Measurements from ENCODE around the gene NRAP. TPM values are rescaled to one million over a fixed set of nuclear protein-coding genes. Genes with fewer than 3 reads are reported as not detected.

Gene NRAP
- total and polyA plus RNA-seq, 2 of the 4 experiments (the other 2 are of a cell fraction), result not detected

- in situ Hi-C loops (cut with MboI; ENCODE audit: low sequenced_read_pairs) (no loop called here), intact Hi-C loops (cut with micrococcal nuclease) (no loop called here), dilution Hi-C loops (cut with HindIII; ENCODE audit: low sequenced_read_pairs, unreplicated experiment) (no loop called here)
- Histone ChIP-seq H2AFZ (replicated peaks; ENCODE audit: low read length, poor library complexity) (no peak overlapping the region), H4K5ac (ENCODE audit: low read depth, low read length) (no peak overlapping the region), H4K8ac (ENCODE audit: low read depth in 2 of 2, low read length in 2 of 2) (no peak overlapping the region), H4K91ac (ENCODE audit: insufficient read depth, low read depth, low read length) (no peak overlapping the region), H2AK9ac (replicated peaks; ENCODE audit: low read depth, low read length, poor library complexity) (no peak overlapping the region), H3K23ac (ENCODE audit: low read depth, low read length) (no peak overlapping the region), H3K4me1 (ENCODE audit: control insufficient read depth, insufficient read depth, low read length) (no peaks in the 10 kb centered on the region), H2BK20ac (ENCODE audit: low read depth, low read length) (no peak overlapping the region), H3K9me1 (ENCODE audit: insufficient read depth, low read length) (no peaks in the 10 kb centered on the region), H2AK5ac (ENCODE audit: low read depth, low read length) (no peak overlapping the region), H3K4me3 (ENCODE audit: insufficient read depth, low read depth, low read length) (no peak overlapping the region), H2BK15ac (ENCODE audit: low read depth, low read length) (no peak overlapping the region), H2BK5ac (ENCODE audit: low read depth, low read length, poor library complexity, severe bottlenecking) (no peak overlapping the region), H3K18ac (ENCODE audit: low read depth, low read length) (no peak overlapping the region), H2BK120ac (ENCODE audit: low read depth, low read length) (no peak overlapping the region), H3K79me1 (ENCODE audit: low read depth in 1 of 2, low read length in 2 of 2) (no peaks in the 10 kb centered on the region), H3K9ac (ENCODE audit: low read depth, low read length) (no peak overlapping the region), H3K27me3 (ENCODE audit: control insufficient read depth, insufficient read depth, low read length) (no peaks in the 10 kb centered on the region), H3K9me3 (ENCODE audit: control insufficient read depth, insufficient read depth, low read length) (no peaks in the 10 kb centered on the region), H3K14ac (replicated peaks; ENCODE audit: low read depth, low read length) (no peak overlapping the region), H3K27ac (ENCODE audit: insufficient read depth, low read length) (no peak overlapping the region), H3K36me3 (ENCODE audit: control insufficient read depth, insufficient read depth, low read length) (no peaks in the 10 kb centered on the region), H3K4ac (ENCODE audit: low read depth, low read length) (no peak overlapping the region), H3K56ac (ENCODE audit: extremely low read depth, insufficient read depth, low read length) (no peak overlapping the region), H3K4me2 (ENCODE audit: low read depth, low read length) (no peak overlapping the region), H4K20me1 (ENCODE audit: insufficient read depth, low read length) (no peaks in the 10 kb centered on the region)
- TF ChIP-seq ELK1 (IDR thresholded peaks at IDR 0.05; ENCODE audit: borderline replicate concordance, low read depth, low read length) (no peak), RCOR1 (IDR thresholded peaks at IDR 0.05; ENCODE audit: insufficient replicate concordance, low read length) (no peak), CHD1 (IDR thresholded peaks at IDR 0.05; ENCODE audit: low read depth, low read length) (no peak), RFX5 (IDR thresholded peaks at IDR 0.05; ENCODE audit: low read depth, low read length) (no peak), USF2 (IDR thresholded peaks at IDR 0.05; ENCODE audit: low read depth, low read length) (no peak), BHLHE40 (IDR thresholded peaks at IDR 0.05; ENCODE audit: low read depth, low read length) (no peak), MAFK (IDR thresholded peaks at IDR 0.05; ENCODE audit: low read depth, low read length) (no peak), NFE2L2 (IDR thresholded peaks at IDR 0.05; ENCODE audit: low read depth, low read length) (no peak), SMC3 (IDR thresholded peaks at IDR 0.05; ENCODE audit: low read depth, low read length) (no peak), RAD21 (IDR thresholded peaks at IDR 0.05; ENCODE audit: low read length) (no peak), MAZ (IDR thresholded peaks at IDR 0.05; ENCODE audit: borderline replicate concordance, low read depth, low read length) (no peak), MXI1 (IDR thresholded peaks at IDR 0.05; ENCODE audit: borderline replicate concordance, low read depth, low read length) (no peak)
- DNase-seq, result no peak
- ChIA-PET POLR2A (ENCODE audit: unreplicated experiment) (no interaction called here), CTCF (no interaction called here)
- no TSS peak for BruUV-seq (replicated peaks)
- ATAC-seq (ENCODE audit: low read depth), result no peak
- WGBS, 2 experiments (ENCODE audit: extremely low coverage in 2 of 2, insufficient read length in 1 of 2), result 88% methylated on average over 1 of the region's 1 CpG; no CpG with 5 or more reads in 1 of the 2 experiments
Observed at GRCh38 chr10:113544392-113544791, 119.4 kb downstream of the NRAP start.
